ENCODE measurements around the gene C20orf144.

Gene C20orf144

DNA sequence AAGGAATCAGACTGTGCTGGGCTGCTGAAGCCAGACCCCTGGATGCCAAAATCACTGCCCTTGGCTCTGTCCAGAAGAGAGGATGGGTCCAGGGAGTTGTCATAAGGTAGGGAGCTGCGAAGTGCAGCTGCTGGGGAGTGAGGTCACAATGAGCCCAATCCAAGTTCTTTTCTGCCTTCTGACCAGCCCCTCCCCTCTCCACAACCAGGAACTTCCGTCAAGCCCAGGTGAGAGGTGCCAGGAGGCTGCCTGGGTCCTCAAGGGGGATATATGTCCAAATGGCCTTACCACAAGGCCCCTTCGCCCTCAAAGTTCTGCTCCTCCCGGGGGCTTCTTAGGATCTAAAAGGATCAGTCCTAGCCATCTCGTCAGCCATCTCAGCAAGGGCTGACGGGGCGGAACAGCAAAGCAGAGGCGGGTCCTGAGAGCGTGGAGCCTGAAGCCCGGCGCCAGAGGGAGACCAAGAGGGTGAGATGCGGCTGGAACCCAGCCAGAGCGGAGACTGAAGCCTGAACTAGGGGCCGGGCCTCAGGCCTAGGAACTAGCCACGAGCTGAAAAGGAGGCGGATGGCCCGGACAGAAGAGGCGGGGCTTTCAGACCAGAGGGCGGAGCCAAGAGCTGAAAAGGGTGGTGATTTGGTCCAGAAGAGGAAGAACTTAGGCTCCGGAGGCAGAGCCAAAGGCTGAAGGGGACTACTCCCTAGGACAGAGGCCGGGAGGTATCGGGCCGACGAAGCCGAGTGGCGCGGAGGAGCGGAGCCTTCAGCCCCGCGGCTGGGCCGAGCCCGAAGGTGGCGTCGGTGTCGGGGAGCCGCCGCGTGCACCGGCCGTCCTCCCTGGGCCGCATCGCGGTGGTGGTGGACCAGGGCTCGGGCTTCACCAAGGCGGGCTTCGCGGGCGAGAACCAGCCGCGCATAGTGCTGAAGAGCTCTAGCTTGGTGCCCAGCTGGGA is 4.4 kb downstream of the C20orf144 start, which contains the start of gene ACTL10:
Gene ACTL10, plus strand, starts transcription at position 651 of the 952 bp plus-strand sequence. CDS start 555 bp downstream, outside the sequence.
- DNase-seq: peak; percentile 95

DNA sequence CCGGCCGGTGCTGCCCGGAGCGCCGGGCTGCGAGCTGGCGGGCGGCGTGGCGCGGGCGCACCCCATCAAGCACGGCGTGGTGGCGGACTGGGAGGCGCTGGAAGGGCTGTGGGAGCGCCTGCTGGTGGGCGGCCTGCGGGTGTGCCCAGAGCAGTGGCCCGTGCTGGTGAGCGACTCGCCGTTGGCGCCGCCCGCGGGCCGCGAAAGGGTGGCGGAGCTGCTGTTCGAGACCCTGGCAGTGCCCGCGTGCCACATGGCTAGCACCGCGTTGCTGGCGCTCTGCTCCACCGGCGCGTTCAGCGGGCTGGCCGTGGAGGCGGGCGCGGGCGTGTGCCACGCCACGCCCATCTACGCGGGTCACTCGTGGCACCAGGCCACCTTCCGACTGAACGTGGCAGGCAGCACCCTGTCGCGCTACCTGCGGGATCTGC is 5.1 kb downstream of the C20orf144 start:
- no peak for DNase-seq

DNA sequence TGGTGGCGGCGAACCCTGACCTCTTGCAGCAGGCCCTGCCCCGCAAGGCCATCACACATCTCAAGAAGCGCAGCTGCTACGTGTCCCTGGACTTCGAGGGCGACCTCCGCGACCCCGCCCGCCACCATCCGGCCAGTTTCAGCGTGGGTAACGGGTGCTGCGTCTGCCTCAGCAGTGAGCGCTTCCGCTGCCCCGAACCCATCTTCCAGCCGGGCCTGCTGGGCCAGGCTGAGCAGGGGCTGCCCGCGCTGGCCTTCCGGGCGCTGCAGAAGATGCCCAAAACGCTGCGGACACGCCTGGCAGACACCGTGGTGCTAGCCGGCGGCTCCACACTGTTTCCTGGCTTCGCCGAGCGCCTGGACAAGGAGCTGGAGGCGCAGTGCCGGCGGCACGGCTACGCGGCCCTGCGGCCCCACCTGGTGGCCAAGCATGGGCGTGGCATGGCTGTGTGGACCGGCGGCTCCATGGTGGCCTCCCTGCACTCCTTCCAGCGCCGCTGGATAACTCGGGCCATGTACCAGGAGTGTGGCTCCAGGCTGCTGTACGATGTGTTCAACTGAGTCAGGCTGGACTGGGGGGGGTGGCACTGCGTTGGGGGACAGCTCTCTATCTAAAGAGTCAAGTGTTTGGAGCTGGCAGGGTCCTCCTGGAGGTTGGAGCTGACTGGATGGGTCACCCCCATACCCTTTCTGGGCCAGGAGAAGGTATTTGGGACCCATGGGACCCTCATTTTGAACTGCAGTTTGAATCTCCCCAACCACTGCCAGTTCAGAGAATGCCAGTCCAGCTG is 5.7 kb downstream of the C20orf144 start:
- peak; percentile 68 for DNase-seq

DNA sequence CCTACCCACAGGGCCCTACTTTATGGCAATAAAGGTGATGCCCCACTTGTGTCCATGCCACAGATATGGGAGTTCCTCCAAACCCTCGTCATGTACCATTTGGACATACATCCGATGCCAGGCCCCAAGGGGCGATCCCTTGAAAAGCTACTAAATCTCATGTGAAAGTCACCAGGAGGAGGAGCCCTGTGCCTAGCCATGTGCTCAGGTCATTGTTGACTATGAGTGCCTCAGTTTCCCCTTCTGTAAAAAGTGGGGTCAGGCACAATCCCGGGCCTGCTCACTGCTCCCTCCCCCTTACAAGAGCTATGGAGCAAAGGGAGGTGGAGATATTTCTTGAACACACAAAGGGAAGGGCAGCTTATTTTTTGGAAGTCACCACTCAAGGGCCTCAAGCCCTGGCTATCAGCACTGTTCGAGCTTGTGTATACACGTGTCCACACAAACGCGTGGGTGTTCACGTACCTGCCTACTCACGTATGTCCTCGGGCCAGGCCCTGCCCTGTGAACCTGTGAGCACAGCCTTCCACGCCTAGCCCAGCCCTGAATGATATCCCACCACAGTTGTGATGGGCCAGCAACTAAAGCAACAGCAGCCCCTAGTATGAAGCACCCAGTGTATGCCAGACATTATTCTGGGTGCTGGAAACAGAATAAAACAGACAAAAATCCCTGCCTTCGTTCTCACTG is 6.5 kb downstream of the C20orf144 start:
- DNase-seq: no peak

DNA sequence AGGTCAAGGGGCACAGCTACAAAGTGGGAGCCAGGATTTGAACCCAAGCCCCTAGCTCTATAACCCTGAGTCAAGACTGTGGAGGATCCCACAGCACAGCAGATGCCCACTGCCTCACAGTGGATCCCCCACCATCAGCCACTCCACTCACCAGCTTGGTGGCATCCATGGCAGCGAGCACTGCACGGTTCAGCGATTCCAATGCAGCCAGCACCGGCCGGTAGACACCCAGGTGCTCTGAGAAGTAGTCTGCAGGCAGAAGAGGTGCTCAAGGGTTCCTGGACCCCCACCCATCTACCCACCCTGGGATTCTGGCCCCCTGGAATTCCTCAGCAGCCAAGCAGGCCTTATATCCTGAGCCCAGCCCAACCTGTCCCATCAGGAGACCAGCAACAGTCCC is 7.1 kb downstream of the C20orf144 start:
- DNase-seq: no peak

DNA sequence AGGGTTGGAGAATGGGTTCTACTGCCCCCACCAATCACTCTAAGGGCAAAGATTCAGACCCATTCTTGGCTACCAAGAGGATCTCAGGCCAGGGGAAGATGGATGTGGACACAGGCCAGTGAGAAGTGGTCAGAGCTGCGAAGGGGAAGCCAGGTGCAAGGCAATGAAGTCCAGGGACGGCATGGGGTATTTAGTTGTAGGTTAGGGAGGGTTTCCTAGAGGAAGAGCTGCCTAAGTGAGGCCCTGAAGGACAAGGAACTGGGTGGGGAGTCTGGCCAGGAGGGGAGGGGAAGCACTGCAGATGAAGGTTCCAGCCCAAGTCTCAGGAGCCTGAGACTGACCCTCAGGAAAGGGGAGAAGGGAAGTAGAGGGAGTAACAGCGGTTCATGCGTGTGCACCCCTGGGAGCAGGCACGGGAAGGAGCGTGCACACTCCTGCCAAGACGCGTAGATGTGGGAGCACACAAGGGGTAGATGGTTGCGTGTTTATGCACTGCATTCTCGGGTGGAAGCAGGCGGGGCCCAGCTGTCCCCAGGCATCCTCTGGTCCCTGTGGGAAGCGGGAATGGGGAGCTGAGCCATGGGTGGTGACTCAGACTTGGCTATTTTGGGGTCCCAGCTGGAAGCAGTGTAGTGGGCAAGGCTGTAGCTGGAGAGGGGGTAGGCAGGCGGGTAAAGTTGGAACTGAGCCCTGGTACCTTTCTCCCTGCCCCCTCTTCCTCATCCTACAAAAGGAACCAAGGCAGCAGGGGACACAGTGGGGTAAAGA is 7.9 kb downstream of the C20orf144 start:
- no peak for DNase-seq

DNA sequence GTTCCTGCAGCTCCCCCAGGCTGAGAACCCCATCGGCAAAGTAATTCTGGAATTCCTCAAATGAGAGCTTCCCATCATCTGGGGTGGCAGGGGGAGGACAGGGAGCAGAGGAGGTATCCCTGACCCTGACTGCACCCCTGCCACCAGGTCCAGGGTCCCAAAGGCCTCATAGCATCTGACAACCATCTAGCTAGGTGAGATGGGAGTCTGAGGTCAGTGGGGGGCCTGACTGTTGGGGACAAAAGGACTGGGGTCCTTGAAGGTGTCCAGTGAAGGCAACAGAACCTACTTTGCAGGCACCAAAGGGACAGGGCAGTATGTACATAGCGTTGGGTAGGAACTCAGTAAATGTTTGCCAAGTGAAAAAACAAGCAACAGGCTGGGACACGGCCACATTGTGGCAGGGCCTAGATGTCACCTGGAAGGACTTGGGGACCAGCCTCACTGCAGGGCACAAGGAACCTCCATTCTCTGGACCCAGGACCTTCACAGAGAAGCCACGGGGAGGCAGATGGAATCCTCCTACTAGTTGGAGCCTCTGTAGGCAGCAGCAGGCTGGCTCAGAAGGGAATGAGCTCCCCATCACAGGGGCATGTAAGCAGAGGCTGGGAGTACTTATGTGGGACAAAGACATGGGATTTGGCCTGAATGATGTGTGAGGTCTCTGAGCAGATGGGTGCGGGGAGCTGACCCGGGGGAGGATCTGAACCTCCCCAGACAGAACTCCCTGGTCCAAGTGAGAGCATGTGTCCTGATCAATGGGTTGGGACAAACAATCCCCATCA is 8.8 kb downstream of the C20orf144 start:
- DNase-seq: no peak

DNA sequence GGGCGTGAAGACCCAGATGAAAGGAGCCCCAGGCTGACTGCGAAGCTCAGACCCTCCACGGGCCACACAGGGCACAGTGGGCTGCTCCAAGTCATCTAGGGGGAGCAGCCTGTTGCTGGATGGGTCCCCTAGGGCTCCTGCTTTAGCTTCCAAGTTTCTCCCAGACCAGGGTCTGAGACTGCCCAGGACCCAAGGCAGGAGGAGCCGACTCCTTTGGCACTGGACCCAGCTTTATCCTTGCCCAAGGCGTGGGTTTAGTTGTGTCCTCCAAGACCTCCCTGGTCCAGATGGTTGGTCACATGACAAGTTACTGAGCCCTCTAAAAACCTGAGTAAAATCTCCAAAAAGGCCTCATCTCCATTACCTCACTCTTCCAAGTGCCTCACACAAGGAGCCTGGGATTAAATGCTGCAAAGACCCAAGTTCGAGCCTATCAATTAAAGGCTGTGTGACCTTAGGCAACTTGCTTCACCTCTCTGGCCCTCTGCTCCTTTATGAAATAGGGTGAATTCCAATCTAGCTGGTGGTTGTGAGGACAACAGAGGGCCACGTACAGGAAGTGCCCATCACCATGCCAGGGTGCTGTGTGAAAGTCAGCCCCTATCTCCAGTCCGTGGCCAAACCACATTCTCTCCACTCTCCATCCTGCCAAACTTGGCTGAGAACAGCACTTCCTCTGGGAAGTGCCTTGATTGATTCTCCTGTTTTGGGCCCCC is 9.6 kb downstream of the C20orf144 start:
- no peak for DNase-seq

DNA sequence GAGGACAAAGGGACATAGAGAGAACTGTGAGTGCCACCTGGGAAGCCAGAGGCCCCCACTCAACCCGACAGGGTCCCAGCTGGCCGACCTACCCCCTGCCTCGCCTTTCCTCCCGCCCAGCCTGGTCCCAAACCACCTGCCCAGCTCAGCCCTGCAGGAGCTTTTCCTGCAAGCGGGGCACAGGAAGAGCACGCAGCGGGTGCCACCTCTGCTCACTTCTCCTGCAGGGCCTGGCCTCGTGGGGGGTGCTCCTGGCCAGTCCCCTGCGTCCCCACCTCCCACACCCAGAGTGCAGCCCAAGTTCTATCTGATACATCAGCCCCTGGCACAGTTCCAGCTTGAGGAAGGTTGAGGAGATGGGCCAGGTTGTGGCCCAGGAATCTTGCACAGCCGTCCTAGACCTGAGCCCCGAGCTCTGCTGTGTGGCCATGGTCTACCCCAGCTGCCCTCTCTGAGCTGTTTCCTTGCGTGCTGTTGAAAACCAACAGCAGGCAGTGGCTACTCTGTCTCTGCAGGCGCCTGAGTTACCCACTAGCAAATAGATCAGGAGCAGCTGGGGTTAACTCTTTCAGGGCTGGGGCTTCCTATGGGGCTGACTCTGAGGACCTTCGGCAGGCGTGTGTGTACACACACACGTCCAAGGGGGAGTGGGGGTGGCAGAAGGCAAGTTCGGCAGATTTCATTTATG is 10.4 kb downstream of the C20orf144 start:
- DNase-seq: no peak

DNA sequence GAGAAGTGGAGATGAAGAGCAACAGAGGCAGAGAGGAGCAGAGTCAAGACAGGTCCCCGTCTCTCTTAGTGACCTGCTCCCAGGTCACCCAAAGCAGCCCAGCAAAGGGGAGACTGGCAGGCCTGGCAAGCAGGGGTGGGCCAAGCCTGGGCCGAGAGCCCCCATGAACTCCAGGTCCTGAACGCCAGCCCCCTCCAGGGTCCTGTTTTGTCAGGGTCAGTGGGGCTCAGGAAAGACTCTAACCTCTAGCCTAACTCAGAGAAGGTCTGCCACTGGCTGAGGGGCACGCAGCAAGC is 10.9 kb downstream of the C20orf144 start:
- DNase-seq: no peak

DNA sequence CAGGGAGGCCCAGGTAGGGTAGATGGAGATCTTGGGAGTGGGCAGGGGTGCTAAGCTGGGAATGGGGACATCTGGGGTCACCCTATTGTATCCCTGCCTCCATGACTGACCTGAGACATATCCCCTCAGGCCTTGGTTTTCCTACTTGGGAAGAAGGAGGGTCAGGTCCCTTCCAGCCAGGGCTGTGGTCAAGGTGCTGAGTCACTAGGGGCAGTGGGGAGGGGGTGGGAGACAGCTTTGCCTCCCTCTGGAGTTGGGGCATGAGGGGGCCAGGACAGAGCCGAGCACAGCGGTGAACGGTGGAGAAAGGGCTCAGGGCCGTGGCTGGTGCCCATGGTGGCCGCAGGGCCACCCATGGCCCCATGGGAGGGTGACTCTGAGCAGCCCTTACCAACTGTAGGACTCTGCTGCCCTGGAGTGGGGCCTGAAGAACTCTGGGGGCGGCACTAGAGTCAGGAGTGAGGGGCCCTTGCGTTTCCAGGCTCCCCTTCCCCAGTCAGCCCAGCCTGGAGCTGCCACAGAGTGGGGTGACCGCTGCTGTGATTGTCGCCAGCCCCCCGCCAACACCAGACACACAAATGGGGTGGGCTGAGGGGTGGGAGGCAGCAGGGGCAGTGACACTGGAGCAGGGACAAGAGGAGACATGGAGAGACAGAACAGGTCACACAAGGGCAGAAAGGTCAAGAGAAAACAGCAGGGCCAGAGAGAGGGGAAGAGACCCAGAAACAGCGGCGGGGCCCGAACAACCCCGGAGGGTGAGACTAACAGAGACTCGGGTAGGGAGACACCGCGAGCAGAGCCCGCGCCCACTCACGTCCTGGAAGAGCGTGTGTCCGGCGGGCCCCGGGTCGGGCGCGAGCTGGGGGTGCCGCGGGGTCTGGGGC is 11.5 kb downstream of the C20orf144 start:
- DNase-seq: no peak

DNA sequence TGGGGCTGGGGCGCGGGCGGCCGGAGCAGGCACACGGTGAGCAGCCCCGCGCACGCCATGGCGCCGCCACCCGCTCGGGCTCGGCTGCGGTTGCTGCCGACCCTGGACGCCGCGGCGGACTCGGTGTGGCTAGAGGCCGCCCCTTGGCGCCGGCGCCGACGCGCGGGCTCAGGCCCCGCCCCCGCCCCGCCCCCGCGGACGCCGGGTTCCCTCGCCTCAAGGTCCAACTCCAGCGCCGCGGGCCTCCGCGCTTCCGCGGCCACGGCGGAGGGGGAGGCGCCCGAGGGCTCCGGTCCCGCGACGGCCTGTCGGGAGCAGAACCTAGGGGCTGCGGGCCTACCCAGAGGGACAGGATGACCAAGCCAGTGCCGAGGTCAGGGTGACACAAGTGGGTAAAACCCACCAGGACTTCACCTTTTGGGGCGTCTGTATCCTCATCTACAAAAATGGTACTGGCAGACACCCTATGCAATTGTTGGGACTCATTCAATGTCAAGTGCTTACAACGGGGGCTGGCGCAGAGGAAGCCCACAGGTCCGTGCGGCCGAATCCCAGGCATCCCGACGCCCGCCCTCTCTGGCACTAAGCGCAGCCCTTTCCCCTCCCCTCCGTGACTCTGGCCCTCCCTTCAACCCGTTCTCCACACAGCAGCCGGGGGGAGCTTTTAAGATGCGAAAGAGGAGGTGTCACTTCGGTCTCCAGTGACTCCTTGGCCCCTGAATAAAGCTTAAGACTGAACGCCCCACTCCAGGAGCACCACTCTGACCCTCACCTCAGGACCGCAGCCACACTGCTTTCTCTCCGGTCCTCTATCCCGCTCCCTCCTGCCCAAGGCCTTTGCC is 12.4 kb downstream of the C20orf144 start, which contains the start of gene NECAB3:
Gene NECAB3, minus strand, starts transcription at position 135 of the 842 bp plus-strand sequence. Its CDS starts 76 bp downstream, at position 59.
- DNase-seq: peak; percentile 72

DNA sequence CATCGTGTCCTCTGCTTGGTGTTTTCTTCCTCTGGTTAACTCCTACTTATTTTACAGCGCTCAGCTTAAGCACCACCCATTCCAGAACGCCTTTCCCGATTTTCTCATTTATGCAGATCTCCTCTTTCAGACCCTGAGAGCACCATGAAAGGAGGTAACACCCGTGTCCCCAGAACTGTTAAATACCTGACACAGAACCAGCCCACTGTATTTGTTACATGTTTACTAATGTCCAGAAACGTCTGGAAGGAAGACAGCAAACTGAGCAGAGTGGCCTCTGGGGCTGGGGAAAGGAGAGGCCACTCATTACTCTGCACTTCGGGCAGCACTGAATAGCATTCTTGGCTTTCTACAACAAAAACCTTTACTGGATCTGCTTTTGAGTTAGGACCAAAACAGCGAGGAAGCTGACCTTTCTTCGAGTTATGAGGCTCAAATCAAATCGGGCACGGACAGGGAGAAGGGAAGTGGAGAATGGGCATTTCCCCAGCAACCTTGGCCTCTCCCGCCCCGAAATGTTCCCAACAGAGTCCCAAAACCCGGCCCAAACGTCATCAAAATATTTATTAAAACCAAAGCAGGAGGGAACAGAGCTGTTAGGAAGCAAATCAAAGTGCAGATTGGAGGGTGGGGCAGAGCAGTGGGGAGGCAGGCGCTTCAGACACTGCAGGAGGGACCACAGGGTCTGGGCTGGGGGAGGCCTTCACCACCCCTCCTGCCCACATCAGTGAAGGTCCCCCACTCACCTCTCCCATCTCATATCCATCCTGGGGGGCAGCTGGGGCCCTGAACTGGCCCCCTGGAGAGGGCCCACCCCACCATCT is 13.2 kb downstream of the C20orf144 start:
- no peak for DNase-seq

DNA sequence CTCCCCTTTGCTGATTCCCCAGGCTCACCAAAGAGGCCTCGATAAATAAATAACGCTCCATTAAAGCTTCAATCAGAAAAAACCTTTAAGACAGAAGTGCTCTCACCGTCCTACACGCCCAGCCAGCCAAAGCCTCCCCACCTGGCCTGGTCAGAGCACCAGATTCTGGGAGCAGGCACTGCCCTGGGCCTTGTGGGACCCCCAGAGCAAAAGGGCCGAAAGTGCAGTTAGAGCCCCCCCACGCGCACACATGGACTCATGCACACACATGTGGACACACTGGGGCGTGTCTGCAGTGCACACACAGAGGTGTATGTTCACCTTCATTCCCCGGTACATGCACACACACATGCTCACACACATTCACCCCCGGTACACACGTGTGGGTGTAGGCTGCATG is 14.0 kb downstream of the C20orf144 start:
- DNase-seq: no peak

DNA sequence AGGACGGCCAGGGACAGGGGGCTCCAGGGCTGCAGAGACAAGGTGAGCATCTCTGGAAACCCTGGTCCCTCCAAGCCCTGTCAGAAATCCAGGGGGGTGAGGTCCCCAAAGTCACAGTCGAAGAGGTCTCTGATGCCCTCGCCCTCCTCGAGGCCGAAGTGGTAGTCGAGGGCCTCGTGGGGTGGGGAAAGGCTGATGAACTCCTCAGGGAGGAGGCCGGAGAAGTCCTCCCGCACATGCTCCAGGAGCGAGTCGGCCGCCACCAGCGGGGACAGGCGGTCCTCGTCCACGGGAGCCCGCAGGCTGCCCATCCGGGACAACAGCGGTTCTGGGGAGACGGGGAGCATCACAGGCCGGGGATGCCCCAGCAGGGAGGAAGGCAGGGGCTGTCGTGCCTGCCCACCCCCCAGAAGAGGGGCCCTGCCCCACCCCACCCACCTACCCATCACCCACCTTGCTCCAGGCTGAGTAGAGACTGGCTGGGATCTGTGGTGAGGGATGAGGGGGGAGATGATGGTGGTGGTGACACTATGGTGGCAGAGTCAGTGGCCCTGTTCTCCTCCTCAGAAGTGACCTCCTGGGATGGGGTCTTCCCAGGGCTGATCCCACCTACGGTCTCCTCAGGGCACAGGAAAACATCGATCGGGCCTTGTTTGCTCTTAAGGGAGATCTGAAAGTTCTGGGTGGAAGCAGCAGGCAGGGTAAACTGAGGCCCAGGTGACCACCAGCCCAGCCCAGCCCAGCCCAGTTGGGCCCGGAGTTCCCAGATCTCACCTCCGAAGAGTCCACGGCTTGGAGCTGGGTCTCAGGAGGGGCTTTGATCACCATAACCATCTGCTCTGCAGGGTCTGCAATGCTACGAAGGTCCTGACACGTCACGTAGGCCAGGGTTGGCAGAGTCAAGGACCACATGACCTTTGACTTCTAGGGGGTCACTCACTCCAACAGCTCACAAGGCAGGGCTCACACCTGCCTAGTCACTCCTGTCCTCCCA is 14.8 kb downstream of the C20orf144 start:
- DNase-seq: no peak

Measured in fibroblast of skin of right quadriceps (primary cell).